HCT116 (cell line): ENCODE data around the gene HDAC11. TPM values are rescaled to one million over a fixed set of nuclear protein-coding genes. Genes with fewer than 3 reads are reported as not detected.

Experiments
- ATAC-seq: fragments of 200-7000 bp; cut with Tn5 transposase; 2 replicates; pipeline ENCODE4 v1.9.1; 2020; ENCODE audit warnings: mild to moderate bottlenecking, moderate library complexity
- BruUV-seq: library from RNA; stranded (reverse); fragments of 400-500 nt; replicated peaks from 2 replicates; lab custom pipeline; 2021; lab: Mats Ljungman, UMichigan
- CTCF ChIA-PET: fragments of 300-600 bp; sonication (Branson Sonifier 250); formaldehyde crosslinking; loops from one replicate; lab custom pipeline; 2021; ENCODE audit warnings: antibody characterized with exemption; lab: Charles Lee
- POLR2A ChIA-PET: fragments of 300-600, 350-600 bp; sonication (Branson Sonifier 250); formaldehyde crosslinking; loops from one replicate; lab custom pipeline; 2021; ENCODE audit warnings: antibody characterized with exemption; lab: Charles Lee
- RAD21 ChIA-PET, 2 experiments: fragments of 300-600 bp; sonication (Branson Sonifier 250); formaldehyde crosslinking; loops; one replicate each; lab custom pipeline; 2023; ENCODE audit warnings: low total read pairs in 2 of 2; ENCODE audit not compliant: uncharacterized antibody in 2 of 2, unreplicated experiment in 2 of 2, low non-redundant PET in 1 of 2; lab: Charles Lee
- DNase-seq: peaks from one replicate; pipeline ENCODE4 v3.0.0-alpha.2; 2010; ENCODE audit warnings: low read depth, low spot score
- H2AFZ ChIP-seq: fragments of 200-600 bp; shearing (Covaris generic), sonication (generic); 2 replicates; pipeline ENCODE4 v1.6.1; 2017; ENCODE audit warnings: low read depth, mixed run types, mixed read lengths, antibody characterized with exemption, low read length; ENCODE audit not compliant: poor library complexity, severe bottlenecking
- H3K27ac ChIP-seq: 2 replicates; pipeline ENCODE4 v1.5.1; 2012; ENCODE audit warnings: low read depth, low read length
- H3K27me3 ChIP-seq: fragments of 200-600 bp; sonication (generic); 2 replicates; pipeline ENCODE4 v1.6.1; 2016; ENCODE audit warnings: mixed run types, low read length, mixed read lengths; ENCODE audit not compliant: insufficient read depth
- H3K36me3 ChIP-seq, 2 experiments: fragments of 200-500 bp in 1 of 2; fragments of 200-600 bp in 1 of 2; sonication (Bioruptor generic) in 1 of 2; sonication (generic) in 1 of 2; 2 replicates each; pipeline versions ENCODE4 v1.5.1 to v1.6.1; 2014 to 2016; ENCODE audit warnings: low read length in 2 of 2, inconsistent platforms in 1 of 2, mixed read lengths in 1 of 2, mixed run types in 1 of 2; ENCODE audit not compliant: insufficient read depth in 2 of 2, control insufficient read depth in 1 of 2
- H3K4me1 ChIP-seq, 2 experiments: fragments of 200-600 bp in 1 of 2; sonication (generic) in 1 of 2; 2 replicates each; pipeline versions ENCODE4 v1.5.1 to v1.6.1; 2012 to 2017; ENCODE audit warnings: low read length in 2 of 2, inconsistent platforms in 1 of 2, mild to moderate bottlenecking in 1 of 2, mixed read lengths in 1 of 2, mixed run types in 1 of 2, moderate library complexity in 1 of 2; ENCODE audit not compliant: insufficient read depth in 2 of 2, control insufficient read depth in 1 of 2
- H3K4me2 ChIP-seq: fragments of 200-600 bp; sonication (generic); 2 replicates; pipeline ENCODE4 v1.6.1; 2017; ENCODE audit warnings: mixed run types, low read length, mixed read lengths
- H3K4me3 ChIP-seq, 2 experiments: fragments of 200-600 bp in 1 of 2; sonication (generic) in 1 of 2; replicated peaks in 1 of 2; 2 replicates each; pipeline ENCODE4 v1.5.1; 2011 to 2016; ENCODE audit warnings: low read length in 2 of 2, control low read depth in 1 of 2, low read depth in 1 of 2, mild to moderate bottlenecking in 1 of 2, mixed read lengths in 1 of 2, mixed run types in 1 of 2
- H3K79me2 ChIP-seq: fragments of 200-600 bp; sonication (generic); 2 replicates; pipeline ENCODE4 v1.6.1; 2017; ENCODE audit warnings: mild to moderate bottlenecking, mixed run types, low read length, moderate library complexity, mixed read lengths; ENCODE audit not compliant: insufficient read depth
- H3K9ac ChIP-seq: fragments of 200-600 bp; sonication (generic); 2 replicates; pipeline ENCODE4 v1.6.1; 2016; ENCODE audit warnings: low read length, mixed read lengths
- H3K9me2 ChIP-seq: fragments of 200-600 bp; sonication (generic), shearing (Covaris generic); 2 replicates; pipeline ENCODE4 v1.6.1; 2017; ENCODE audit warnings: mixed run types, mild to moderate bottlenecking, moderate library complexity; ENCODE audit not compliant: insufficient read depth
- H3K9me3 ChIP-seq, 2 experiments: fragments of 200-500 bp in 1 of 2; fragments of 200-600 bp in 1 of 2; sonication (Bioruptor generic) in 1 of 2; sonication (generic) in 1 of 2; 2 replicates each; pipeline ENCODE4 v1.6.1; 2014 to 2017; ENCODE audit warnings: low read length in 2 of 2, mixed read lengths in 2 of 2, inconsistent platforms in 1 of 2, low read depth in 1 of 2, mild to moderate bottlenecking in 1 of 2, mixed run types in 1 of 2, moderate library complexity in 1 of 2; ENCODE audit not compliant: control insufficient read depth in 1 of 2, insufficient read depth in 1 of 2
- H4K20me1 ChIP-seq: fragments of 200-600 bp; sonication (generic), shearing (Covaris generic); 2 replicates; pipeline ENCODE4 v1.6.1; 2017; ENCODE audit warnings: mixed run types, mild to moderate bottlenecking, moderate library complexity; ENCODE audit not compliant: insufficient read depth
- CTCF ChIP-seq, 3 experiments: fragments of 200-600 bp in 1 of 3; sonication (generic) in 1 of 3; IDR thresholded peaks in 2 of 3; conservative IDR thresholded peaks in 1 of 3; 2 replicates each; pipeline ENCODE4 v1.5.1; 2012 to 2017; ENCODE audit warnings: low read depth in 2 of 3, low read length in 2 of 3, antibody characterized with exemption in 1 of 3, borderline replicate concordance in 1 of 3, control low read depth in 1 of 3, mild to moderate bottlenecking in 1 of 3, mixed read lengths in 1 of 3, mixed run types in 1 of 3, moderate library complexity in 1 of 3; ENCODE audit not compliant: insufficient read depth in 1 of 3
- EZH2phosphoT487 ChIP-seq: fragments of 200-600 bp; IDR thresholded peaks from 2 replicates; pipeline ENCODE4 v1.6.1; 2018; ENCODE audit warnings: antibody characterized with exemption, borderline replicate concordance
- JUND ChIP-seq: IDR thresholded peaks from 2 replicates; pipeline ENCODE4 v1.6.1; 2012
- MAX ChIP-seq: IDR thresholded peaks from 2 replicates; pipeline ENCODE4 v1.6.1; 2012
- POLR2A ChIP-seq: IDR thresholded peaks from 2 replicates; pipeline ENCODE4 v1.7.0; 2011; ENCODE audit warnings: borderline replicate concordance; ENCODE audit not compliant: insufficient read depth, insufficient read length; ENCODE audit errors: extremely low read depth
- POLR2AphosphoS5 ChIP-seq: IDR thresholded peaks from 2 replicates; pipeline ENCODE4 v1.6.1; 2011; ENCODE audit warnings: mild to moderate bottlenecking, low read depth, low read length, moderate library complexity
- RAD21 ChIP-seq: IDR thresholded peaks from 2 replicates; pipeline ENCODE4 v1.6.1; 2012; ENCODE audit warnings: low read depth, mild to moderate bottlenecking
- REST ChIP-seq: IDR thresholded peaks from 2 replicates; pipeline ENCODE4 v1.6.1; 2012; ENCODE audit warnings: low read depth
- SIN3A ChIP-seq: IDR thresholded peaks from 2 replicates; pipeline ENCODE4 v1.6.1; 2012; ENCODE audit warnings: low read depth
- TCF7L2 ChIP-seq: IDR thresholded peaks from 2 replicates; pipeline ENCODE4 v1.7.0; 2011; ENCODE audit warnings: borderline replicate concordance, inconsistent platforms; ENCODE audit not compliant: insufficient read depth, insufficient read length; ENCODE audit errors: extremely low read depth
- ZBTB33 ChIP-seq: IDR thresholded peaks from 2 replicates; pipeline ENCODE4 v1.6.1; 2011; ENCODE audit warnings: mild to moderate bottlenecking, low read length, moderate library complexity; ENCODE audit not compliant: insufficient replicate concordance; ENCODE audit errors: extremely low read depth
- intact Hi-C: fragments of 100-400 bp; cut with micrococcal nuclease; formaldehyde crosslinking; loops from 2 replicates; pipeline ENCODE4 v1.10.0; 2022
- total RNA-seq: library from RNA; stranded (reverse); gene quantifications from one replicate; pipeline ENCODE4 v1.2.1, GENCODE V29; 2021; ENCODE audit not compliant: unreplicated experiment

The HDAC11 gene
- total RNA-seq, 1 experiment from 2014 or later: 16.1 TPM

- no TSS peak for BruUV-seq
- DNase-seq (no peak), ATAC-seq (peak; percentile 29; the same call in 1 of the 2 replicates)
- H2AFZ ChIP-seq: no peak overlapping the region
- ChIA-PET RAD21 (no interaction called here), CTCF (no interaction called here), POLR2A (no interaction called here)
- H3K27me3 ChIP-seq: no peaks in the 10 kb centered on the region
- no peaks in the 10 kb centered on the region for H4K20me1 ChIP-seq
- no peak overlapping the region for H3K4me3 ChIP-seq
- H3K9me2 ChIP-seq: no peaks in the 10 kb centered on the region
- H3K9ac ChIP-seq: no peak overlapping the region
- H3K79me2 ChIP-seq: no peaks in the 10 kb centered on the region
- TF ChIP-seq EZH2phosphoT487 (no peak), SIN3A (no peak), POLR2AphosphoS5 (no peak), JUND (no peak), ZBTB33 (no peak), POLR2A (no peak), CTCF (IDR thresholded peaks at IDR 0.05 in 2 of 3, conservative IDR thresholded peaks at IDR 0.05 in 1 of 3; ENCODE audit: borderline replicate concordance in 1 of 3, insufficient read depth in 1 of 3, low read depth in 2 of 3, low read length in 2 of 3) (no peak), RAD21 (no peak), MAX (no peak), REST (no peak), TCF7L2 (no peak)
- peaks cover 6% of the 10 kb centered on the region in 2 experiments; a peak in 2 of 4 replicates for H3K4me1 ChIP-seq
- no peaks in the 10 kb centered on the region; a peak in 1 of 4 replicates for H3K36me3 ChIP-seq
- no peaks in the 10 kb centered on the region for H3K9me3 ChIP-seq
- no peak overlapping the region for H3K27ac ChIP-seq
- intact Hi-C loops: no loop called here
- no peak overlapping the region for H3K4me2 ChIP-seq
Measured at GRCh38 chr3:13504161-13504831, 24.2 kb downstream of the HDAC11 start.
